ENCODE data around the gene CARM1. TPM values are rescaled to one million over a fixed set of nuclear protein-coding genes. Genes with fewer than 3 reads are reported as not detected.

Gene CARM1
- total RNA-seq, 1 experiment from 2014 or later = 103 TPM

GRCh38 chr19:10829967-10830366, 41.4 kb upstream of the CARM1 start:
- CTCF ChIA-PET = interaction anchor here (1.7 to 1.9 kb wide), 2 partner anchors 35 to 113 kb away, joined by 4 to 10 read pairs; partner anchors contain the start of gene DNM2

DNA sequence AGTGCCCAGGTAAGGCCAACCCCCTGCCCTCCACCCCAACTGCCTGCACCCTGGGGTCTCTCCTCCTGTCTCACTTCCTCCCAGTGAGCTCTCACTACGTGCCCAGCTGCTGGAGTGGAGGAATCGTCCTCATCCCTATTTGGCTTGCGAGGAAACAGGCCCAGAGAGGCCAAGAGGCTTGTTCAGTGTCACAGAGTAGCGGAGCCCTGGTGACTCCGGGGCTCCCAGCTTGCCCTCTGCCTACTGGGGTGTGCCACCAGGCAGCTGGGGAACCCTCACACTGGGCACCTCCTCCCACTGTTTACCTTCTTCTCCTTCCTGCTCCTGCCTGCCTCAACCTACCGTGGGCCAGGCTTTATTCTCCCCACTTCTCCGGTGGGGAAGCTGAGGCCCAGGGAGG, 41.0 kb upstream of the CARM1 start:
- ChIA-PET RAD21 (ENCODE audit: low non-redundant PET in 1 of 2, low total read pairs in 2 of 2, uncharacterized antibody in 2 of 2, unreplicated experiment in 2 of 2) (no interaction called here), CTCF (no interaction called here), POLR2A (no interaction called here)
- Histone ChIP-seq H3K79me2 (ENCODE audit: insufficient read depth, low read length) (no peaks in the 10 kb centered on the region), H3K9ac (ENCODE audit: low read length) (no peak overlapping the region), H4K20me1 (ENCODE audit: insufficient read depth) (no peaks in the 10 kb centered on the region), H3K4me1 (ENCODE audit: control insufficient read depth in 1 of 2, insufficient read depth in 2 of 2, low read length in 2 of 2) (peaks cover 2 to 8% of the 10 kb centered on the region in 2 experiments; a peak in 3 of 4 replicates), H3K4me3 (replicated peaks in 1 of 2; ENCODE audit: low read depth in 1 of 2, low read length in 2 of 2) (no peak overlapping the region), H3K36me3 (ENCODE audit: control insufficient read depth in 1 of 2, insufficient read depth in 2 of 2, low read length in 2 of 2) (peaks cover 9 to 17% of the 10 kb centered on the region in 2 experiments; a peak in 3 of 4 replicates), H3K4me2 (ENCODE audit: low read length) (no peak overlapping the region), H3K27me3 (ENCODE audit: insufficient read depth, low read length) (no peaks in the 10 kb centered on the region), H3K9me2 (ENCODE audit: insufficient read depth) (no peaks in the 10 kb centered on the region), H3K9me3 (ENCODE audit: control insufficient read depth in 1 of 2, insufficient read depth in 1 of 2, low read depth in 1 of 2, low read length in 2 of 2) (no peaks in the 10 kb centered on the region), H3K27ac (ENCODE audit: low read depth, low read length) (no peak overlapping the region), H2AFZ (ENCODE audit: low read depth, low read length, poor library complexity, severe bottlenecking) (no peak overlapping the region)
- no TSS peak for BruUV-seq (replicated peaks)
- DNase-seq (ENCODE audit: low read depth, low spot score) = no peak
- ATAC-seq = no peak
- intact Hi-C loops (cut with micrococcal nuclease) = no loop called here
- TF ChIP-seq, protein P1, sequence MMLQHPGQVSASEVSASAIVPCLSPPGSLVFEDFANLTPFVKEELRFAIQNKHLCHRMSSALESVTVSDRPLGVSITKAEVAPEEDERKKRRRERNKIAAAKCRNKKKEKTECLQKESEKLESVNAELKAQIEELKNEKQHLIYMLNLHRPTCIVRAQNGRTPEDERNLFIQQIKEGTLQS (IDR thresholded peaks at IDR 0.05) = no peak
- TF ChIP-seq TCF7L2 (IDR thresholded peaks at IDR 0.05; ENCODE audit: borderline replicate concordance, extremely low read depth, insufficient read depth, insufficient read length) (no peak), POLR2A (IDR thresholded peaks at IDR 0.05; ENCODE audit: borderline replicate concordance, extremely low read depth, insufficient read depth, insufficient read length) (no peak), ZBTB33 (IDR thresholded peaks at IDR 0.05; ENCODE audit: extremely low read depth, insufficient replicate concordance, low read length) (no peak), ZNF274 (IDR thresholded peaks at IDR 0.05; ENCODE audit: low read depth, low read length) (no peak), SP1 (IDR thresholded peaks at IDR 0.05; ENCODE audit: low read depth) (no peak), JUND (IDR thresholded peaks at IDR 0.05) (no peak)
- TF ChIP-seq, protein P2, sequence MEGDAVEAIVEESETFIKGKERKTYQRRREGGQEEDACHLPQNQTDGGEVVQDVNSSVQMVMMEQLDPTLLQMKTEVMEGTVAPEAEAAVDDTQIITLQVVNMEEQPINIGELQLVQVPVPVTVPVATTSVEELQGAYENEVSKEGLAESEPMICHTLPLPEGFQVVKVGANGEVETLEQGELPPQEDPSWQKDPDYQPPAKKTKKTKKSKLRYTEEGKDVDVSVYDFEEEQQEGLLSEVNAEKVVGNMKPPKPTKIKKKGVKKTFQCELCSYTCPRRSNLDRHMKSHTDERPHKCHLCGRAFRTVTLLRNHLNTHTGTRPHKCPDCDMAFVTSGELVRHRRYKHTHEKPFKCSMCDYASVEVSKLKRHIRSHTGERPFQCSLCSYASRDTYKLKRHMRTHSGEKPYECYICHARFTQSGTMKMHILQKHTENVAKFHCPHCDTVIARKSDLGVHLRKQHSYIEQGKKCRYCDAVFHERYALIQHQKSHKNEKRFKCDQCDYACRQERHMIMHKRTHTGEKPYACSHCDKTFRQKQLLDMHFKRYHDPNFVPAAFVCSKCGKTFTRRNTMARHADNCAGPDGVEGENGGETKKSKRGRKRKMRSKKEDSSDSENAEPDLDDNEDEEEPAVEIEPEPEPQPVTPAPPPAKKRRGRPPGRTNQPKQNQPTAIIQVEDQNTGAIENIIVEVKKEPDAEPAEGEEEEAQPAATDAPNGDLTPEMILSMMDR (IDR thresholded peaks at IDR 0.05 in 2 of 3, conservative IDR thresholded peaks at IDR 0.05 in 1 of 3; ENCODE audit: borderline replicate concordance in 1 of 3, insufficient read depth in 1 of 3, low read depth in 2 of 3, low read length in 2 of 3) = no peak

More at GRCh38 chr19:10829967-10830366, 41.4 kb upstream of the CARM1 start:
- Histone ChIP-seq H3K4me2 (ENCODE audit: low read length) (no peak overlapping the region), H3K79me2 (ENCODE audit: insufficient read depth, low read length) (no peaks in the 10 kb centered on the region), H3K27me3 (ENCODE audit: insufficient read depth, low read length) (no peaks in the 10 kb centered on the region), H4K20me1 (ENCODE audit: insufficient read depth) (no peaks in the 10 kb centered on the region), H3K9ac (ENCODE audit: low read length) (no peak overlapping the region), H3K4me1 (ENCODE audit: control insufficient read depth in 1 of 2, insufficient read depth in 2 of 2, low read length in 2 of 2) (peaks cover 2 to 4% of the 10 kb centered on the region in 2 experiments; a peak in 3 of 4 replicates), H2AFZ (ENCODE audit: low read depth, low read length, poor library complexity, severe bottlenecking) (no peak overlapping the region), H3K9me3 (ENCODE audit: control insufficient read depth in 1 of 2, insufficient read depth in 1 of 2, low read depth in 1 of 2, low read length in 2 of 2) (no peaks in the 10 kb centered on the region), H3K9me2 (ENCODE audit: insufficient read depth) (no peaks in the 10 kb centered on the region), H3K4me3 (replicated peaks in 1 of 2; ENCODE audit: low read depth in 1 of 2, low read length in 2 of 2) (no peak overlapping the region), H3K36me3 (ENCODE audit: control insufficient read depth in 1 of 2, insufficient read depth in 2 of 2, low read length in 2 of 2) (peaks cover 9 to 19% of the 10 kb centered on the region in 2 experiments; a peak in 3 of 4 replicates), H3K27ac (ENCODE audit: low read depth, low read length) (no peak overlapping the region)
- no TSS peak for BruUV-seq (replicated peaks)
- ATAC-seq (no peak), DNase-seq (ENCODE audit: low read depth, low spot score) (no peak)
- TF ChIP-seq, protein P1 (IDR thresholded peaks at IDR 0.05) = no peak
- TF ChIP-seq ZBTB33 (IDR thresholded peaks at IDR 0.05; ENCODE audit: extremely low read depth, insufficient replicate concordance, low read length) = no peak
- POLR2A ChIA-PET = no interaction called here
- intact Hi-C loops (cut with micrococcal nuclease) = no loop called here
- RAD21 ChIA-PET (ENCODE audit: low non-redundant PET in 1 of 2, low total read pairs in 2 of 2, uncharacterized antibody in 2 of 2, unreplicated experiment in 2 of 2) = no interaction called here
